WTC11 (cell line): Measurements from ENCODE around the gene CMA1. TPM values are rescaled to one million over a fixed set of nuclear protein-coding genes. Genes with fewer than 3 reads are reported as not detected.

Experiments
- ATAC-seq: fragments of 200-7000 bp; cut with Tn5 transposase; 2 replicates; pipeline ENCODE4 v1.10.0; 2021; ENCODE audit warnings: mild to moderate bottlenecking, moderate library complexity
- Bru-seq: library from RNA; stranded (reverse); fragments of 400-500 nt; gene quantifications from one replicate; lab custom pipeline; 2021; lab: Mats Ljungman, UMichigan
- CTCF ChIA-PET: fragments of 300-600 bp; sonication (Branson Sonifier 250); formaldehyde crosslinking; loops from one replicate; lab custom pipeline; 2021; ENCODE audit warnings: antibody characterized with exemption; lab: Charles Lee
- POLR2A ChIA-PET: fragments of 350-600 bp; sonication (Branson Sonifier 250); formaldehyde crosslinking; loops from one replicate; lab custom pipeline; 2021; ENCODE audit warnings: antibody characterized with exemption; lab: Charles Lee
- DNase-seq: peaks from one replicate; pipeline ENCODE4 v3.0.0; 2021; ENCODE audit warnings: low spot score
- H3K27ac Mint-ChIP-seq: 2 replicates; pipeline ENCODE4 v1.8.0; 2021; ENCODE audit warnings: mixed read lengths
- H3K27me3 Mint-ChIP-seq: 2 replicates; pipeline ENCODE4 v1.8.0; 2021; ENCODE audit warnings: low read depth, mild to moderate bottlenecking, moderate library complexity, mixed read lengths
- H3K36me3 Mint-ChIP-seq: 2 replicates; pipeline ENCODE4 v1.8.0; 2021; ENCODE audit warnings: mixed read lengths
- H3K4me1 Mint-ChIP-seq: 2 replicates; pipeline ENCODE4 v1.8.0; 2022; ENCODE audit warnings: mixed read lengths
- H3K4me3 Mint-ChIP-seq: 2 replicates; pipeline ENCODE4 v1.8.0; 2021; ENCODE audit warnings: mild to moderate bottlenecking, moderate library complexity, mixed read lengths
- H3K9me3 Mint-ChIP-seq: 2 replicates; pipeline ENCODE4 v1.8.0; 2021; ENCODE audit warnings: mixed read lengths
- ELF4 ChIP-seq: sonication (generic); formaldehyde crosslinking; IDR thresholded peaks from 2 replicates; pipeline ENCODE4 v1.8.1; 2022; ENCODE audit warnings: low read depth, mild to moderate bottlenecking, moderate library complexity, missing genetic modification reagents
- EMX1 ChIP-seq: fragments of 250-450 bp; sonication (Bioruptor Pico); IDR thresholded peaks from 2 replicates; pipeline ENCODE4 v1.8.0; 2021; ENCODE audit warnings: mild to moderate bottlenecking
- KAT7 ChIP-seq: sonication (generic); formaldehyde crosslinking; IDR thresholded peaks from 2 replicates; pipeline ENCODE4 v1.8.1; 2023; ENCODE audit warnings: missing genetic modification reagents, mild to moderate bottlenecking, borderline replicate concordance
- MYBL2 ChIP-seq: sonication (generic); formaldehyde crosslinking; IDR thresholded peaks from 2 replicates; pipeline ENCODE4 v1.8.1; 2023; ENCODE audit warnings: mild to moderate bottlenecking, moderate library complexity, missing genetic modification reagents
- NFE2L1 ChIP-seq: sonication (generic); formaldehyde crosslinking; IDR thresholded peaks from 2 replicates; pipeline ENCODE4 v1.8.1; 2023; ENCODE audit warnings: missing genetic modification reagents
- NR3C1 ChIP-seq: sonication (generic); formaldehyde crosslinking; conservative IDR thresholded peaks from 2 replicates; pipeline ENCODE4 v1.8.1; 2023; ENCODE audit warnings: low read depth, mild to moderate bottlenecking, missing genetic modification reagents
- TEAD1 ChIP-seq: sonication (generic); formaldehyde crosslinking; IDR thresholded peaks from 2 replicates; pipeline ENCODE4 v1.8.0; 2022; ENCODE audit warnings: mild to moderate bottlenecking, missing genetic modification reagents
- ZBTB21 ChIP-seq: sonication (generic); formaldehyde crosslinking; IDR thresholded peaks from 2 replicates; pipeline ENCODE4 v1.8.1; 2023; ENCODE audit warnings: mild to moderate bottlenecking, missing genetic modification reagents, borderline replicate concordance
- ZNF219 ChIP-seq: sonication (generic); formaldehyde crosslinking; IDR thresholded peaks from 2 replicates; pipeline ENCODE4 v1.8.0; 2023; ENCODE audit warnings: missing genetic modification reagents, mild to moderate bottlenecking, borderline replicate concordance
- ZNF416 ChIP-seq: fragments of 250-450 bp; sonication (Bioruptor Pico); IDR thresholded peaks from 2 replicates; pipeline ENCODE4 v1.9.0; 2021; ENCODE audit warnings: mild to moderate bottlenecking, inconsistent platforms
- long read RNA-seq, 3 experiments: library from RNA in 1 of 3; library from capped mRNA in 1 of 3; library from polyadenylated mRNA in 1 of 3; unstranded in 2 of 3; stranded (forward) in 1 of 3; transcript quantifications; one replicate each; pipeline ENCODE4 v2.0.0, GENCODE V29; 2021
- total RNA-seq: library from RNA; stranded (reverse); gene quantifications from 3 replicates; pipeline ENCODE4 v1.2.3, GENCODE V29; 2021
- TF ChIP-seq, protein P1 (sequence below): sonication (generic); formaldehyde crosslinking; IDR thresholded peaks from 2 replicates; pipeline ENCODE4 v1.8.1; 2023; ENCODE audit warnings: mild to moderate bottlenecking, missing genetic modification reagents, moderate library complexity
- TF ChIP-seq, protein P2 (sequence below): sonication (generic); formaldehyde crosslinking; IDR thresholded peaks from 2 replicates; pipeline ENCODE4 v1.8.1; 2023; ENCODE audit warnings: mild to moderate bottlenecking, missing genetic modification reagents
- TF ChIP-seq, protein P3 (sequence below): sonication (generic); formaldehyde crosslinking; IDR thresholded peaks from 2 replicates; pipeline ENCODE4 v1.8.1; 2023; ENCODE audit warnings: mild to moderate bottlenecking, moderate library complexity, missing genetic modification reagents
- TF ChIP-seq, protein P4 (sequence below): sonication (generic); formaldehyde crosslinking; IDR thresholded peaks from 2 replicates; pipeline ENCODE4 v1.8.1; 2022; ENCODE audit warnings: mild to moderate bottlenecking, missing genetic modification reagents, moderate library complexity, borderline replicate concordance
- TF ChIP-seq, protein P5 (sequence below): fragments of 250-450 bp; sonication (Bioruptor Pico); IDR thresholded peaks from 2 replicates; pipeline ENCODE4 v1.9.0; 2021; ENCODE audit warnings: mild to moderate bottlenecking, borderline replicate concordance
- TF ChIP-seq, protein P6 (sequence below): fragments of 250-450 bp; sonication (Bioruptor Pico); IDR thresholded peaks from 2 replicates; pipeline ENCODE4 v1.8.0; 2021; ENCODE audit warnings: mild to moderate bottlenecking
- TF ChIP-seq, protein P7 (sequence below): sonication (generic); formaldehyde crosslinking; IDR thresholded peaks from 2 replicates; pipeline ENCODE4 v1.8.1; 2023; ENCODE audit warnings: mild to moderate bottlenecking, missing genetic modification reagents, borderline replicate concordance

The CMA1 gene, protein sequence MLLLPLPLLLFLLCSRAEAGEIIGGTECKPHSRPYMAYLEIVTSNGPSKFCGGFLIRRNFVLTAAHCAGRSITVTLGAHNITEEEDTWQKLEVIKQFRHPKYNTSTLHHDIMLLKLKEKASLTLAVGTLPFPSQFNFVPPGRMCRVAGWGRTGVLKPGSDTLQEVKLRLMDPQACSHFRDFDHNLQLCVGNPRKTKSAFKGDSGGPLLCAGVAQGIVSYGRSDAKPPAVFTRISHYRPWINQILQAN
- total RNA-seq, result not detected in 3 replicates
- Bru-seq, nascent RNA, result not detected
- long read RNA-seq, experiment 1, result 0 reads
- long read RNA-seq, experiment 2, result 0 reads
- long read RNA-seq, experiment 3, result 0 reads

DNA sequence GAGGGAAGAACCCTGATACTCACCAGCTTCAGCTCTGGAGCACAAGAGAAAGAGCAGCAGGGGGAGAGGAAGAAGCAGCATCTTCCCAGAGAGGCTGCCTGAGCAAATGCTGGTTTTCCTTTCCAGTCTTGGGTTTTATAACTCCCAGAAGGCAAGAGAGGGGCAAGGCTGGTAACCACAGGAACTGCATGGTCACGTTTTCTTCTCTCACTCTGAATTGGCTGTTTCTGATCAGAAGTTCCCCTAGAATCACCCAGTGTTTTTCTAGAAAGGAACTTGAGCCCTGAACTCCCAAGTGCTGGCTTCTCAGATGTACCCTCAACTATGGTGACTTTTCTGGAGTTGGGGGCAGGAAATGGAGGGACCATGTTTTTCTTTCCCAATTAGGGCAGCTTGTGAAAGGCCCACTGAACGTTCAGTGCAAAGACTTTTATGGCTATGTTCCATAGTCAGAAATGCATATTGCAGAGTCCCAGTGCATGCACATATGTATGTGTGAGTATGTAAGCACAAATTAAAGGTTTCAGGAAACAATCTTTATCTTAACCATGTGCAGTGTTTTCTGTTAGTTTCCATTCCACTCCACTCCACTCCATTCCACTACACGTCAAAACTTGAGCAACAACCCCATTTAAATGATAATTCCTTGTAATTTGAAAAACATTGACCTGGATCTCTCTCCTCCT is at the start of gene CMA1:
Gene CMA1 (minus strand): TSS at position 111 of the 686 bp plus-strand sequence. CDS start 30 bp downstream, at position 81.
- Mint-ChIP-seq H3K4me3 (no peak within 1 kb of the TSS), H3K27ac (no peak within 1 kb of the TSS), H3K27me3 (peaks cover 29% of the 10 kb centered on the region), H3K36me3 (no peaks in the 10 kb centered on the region), H3K9me3 (0 out of 2 replicates have a peak, but pooled peaks cover 3% of the 10 kb centered on the region), H3K4me1 (peaks cover 7% of the 10 kb centered on the region)
- DNase-seq, result no peak
- TF ChIP-seq MYBL2 (no peak), ZNF416 (CRISPR knock-in tag) (no peak), ZNF219 (CRISPR knock-in tag) (no peak)
- TF ChIP-seq, protein P1, sequence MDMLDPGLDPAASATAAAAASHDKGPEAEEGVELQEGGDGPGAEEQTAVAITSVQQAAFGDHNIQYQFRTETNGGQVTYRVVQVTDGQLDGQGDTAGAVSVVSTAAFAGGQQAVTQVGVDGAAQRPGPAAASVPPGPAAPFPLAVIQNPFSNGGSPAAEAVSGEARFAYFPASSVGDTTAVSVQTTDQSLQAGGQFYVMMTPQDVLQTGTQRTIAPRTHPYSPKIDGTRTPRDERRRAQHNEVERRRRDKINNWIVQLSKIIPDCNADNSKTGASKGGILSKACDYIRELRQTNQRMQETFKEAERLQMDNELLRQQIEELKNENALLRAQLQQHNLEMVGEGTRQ (CRISPR knock-in tag), result no peak
- TF ChIP-seq, protein P2, sequence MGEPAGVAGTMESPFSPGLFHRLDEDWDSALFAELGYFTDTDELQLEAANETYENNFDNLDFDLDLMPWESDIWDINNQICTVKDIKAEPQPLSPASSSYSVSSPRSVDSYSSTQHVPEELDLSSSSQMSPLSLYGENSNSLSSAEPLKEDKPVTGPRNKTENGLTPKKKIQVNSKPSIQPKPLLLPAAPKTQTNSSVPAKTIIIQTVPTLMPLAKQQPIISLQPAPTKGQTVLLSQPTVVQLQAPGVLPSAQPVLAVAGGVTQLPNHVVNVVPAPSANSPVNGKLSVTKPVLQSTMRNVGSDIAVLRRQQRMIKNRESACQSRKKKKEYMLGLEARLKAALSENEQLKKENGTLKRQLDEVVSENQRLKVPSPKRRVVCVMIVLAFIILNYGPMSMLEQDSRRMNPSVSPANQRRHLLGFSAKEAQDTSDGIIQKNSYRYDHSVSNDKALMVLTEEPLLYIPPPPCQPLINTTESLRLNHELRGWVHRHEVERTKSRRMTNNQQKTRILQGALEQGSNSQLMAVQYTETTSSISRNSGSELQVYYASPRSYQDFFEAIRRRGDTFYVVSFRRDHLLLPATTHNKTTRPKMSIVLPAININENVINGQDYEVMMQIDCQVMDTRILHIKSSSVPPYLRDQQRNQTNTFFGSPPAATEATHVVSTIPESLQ (CRISPR knock-in tag), result no peak
- TF ChIP-seq, protein P3, sequence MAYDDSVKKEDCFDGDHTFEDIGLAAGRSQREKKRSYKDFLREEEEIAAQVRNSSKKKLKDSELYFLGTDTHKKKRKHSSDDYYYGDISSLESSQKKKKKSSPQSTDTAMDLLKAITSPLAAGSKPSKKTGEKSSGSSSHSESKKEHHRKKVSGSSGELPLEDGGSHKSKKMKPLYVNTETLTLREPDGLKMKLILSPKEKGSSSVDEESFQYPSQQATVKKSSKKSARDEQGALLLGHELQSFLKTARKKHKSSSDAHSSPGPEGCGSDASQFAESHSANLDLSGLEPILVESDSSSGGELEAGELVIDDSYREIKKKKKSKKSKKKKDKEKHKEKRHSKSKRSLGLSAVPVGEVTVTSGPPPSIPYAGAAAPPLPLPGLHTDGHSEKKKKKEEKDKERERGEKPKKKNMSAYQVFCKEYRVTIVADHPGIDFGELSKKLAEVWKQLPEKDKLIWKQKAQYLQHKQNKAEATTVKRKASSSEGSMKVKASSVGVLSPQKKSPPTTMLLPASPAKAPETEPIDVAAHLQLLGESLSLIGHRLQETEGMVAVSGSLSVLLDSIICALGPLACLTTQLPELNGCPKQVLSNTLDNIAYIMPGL (CRISPR knock-in tag), result no peak
- TF ChIP-seq, protein P4, sequence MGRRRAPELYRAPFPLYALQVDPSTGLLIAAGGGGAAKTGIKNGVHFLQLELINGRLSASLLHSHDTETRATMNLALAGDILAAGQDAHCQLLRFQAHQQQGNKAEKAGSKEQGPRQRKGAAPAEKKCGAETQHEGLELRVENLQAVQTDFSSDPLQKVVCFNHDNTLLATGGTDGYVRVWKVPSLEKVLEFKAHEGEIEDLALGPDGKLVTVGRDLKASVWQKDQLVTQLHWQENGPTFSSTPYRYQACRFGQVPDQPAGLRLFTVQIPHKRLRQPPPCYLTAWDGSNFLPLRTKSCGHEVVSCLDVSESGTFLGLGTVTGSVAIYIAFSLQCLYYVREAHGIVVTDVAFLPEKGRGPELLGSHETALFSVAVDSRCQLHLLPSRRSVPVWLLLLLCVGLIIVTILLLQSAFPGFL (CRISPR knock-in tag), result no peak
- TF ChIP-seq, protein P5, sequence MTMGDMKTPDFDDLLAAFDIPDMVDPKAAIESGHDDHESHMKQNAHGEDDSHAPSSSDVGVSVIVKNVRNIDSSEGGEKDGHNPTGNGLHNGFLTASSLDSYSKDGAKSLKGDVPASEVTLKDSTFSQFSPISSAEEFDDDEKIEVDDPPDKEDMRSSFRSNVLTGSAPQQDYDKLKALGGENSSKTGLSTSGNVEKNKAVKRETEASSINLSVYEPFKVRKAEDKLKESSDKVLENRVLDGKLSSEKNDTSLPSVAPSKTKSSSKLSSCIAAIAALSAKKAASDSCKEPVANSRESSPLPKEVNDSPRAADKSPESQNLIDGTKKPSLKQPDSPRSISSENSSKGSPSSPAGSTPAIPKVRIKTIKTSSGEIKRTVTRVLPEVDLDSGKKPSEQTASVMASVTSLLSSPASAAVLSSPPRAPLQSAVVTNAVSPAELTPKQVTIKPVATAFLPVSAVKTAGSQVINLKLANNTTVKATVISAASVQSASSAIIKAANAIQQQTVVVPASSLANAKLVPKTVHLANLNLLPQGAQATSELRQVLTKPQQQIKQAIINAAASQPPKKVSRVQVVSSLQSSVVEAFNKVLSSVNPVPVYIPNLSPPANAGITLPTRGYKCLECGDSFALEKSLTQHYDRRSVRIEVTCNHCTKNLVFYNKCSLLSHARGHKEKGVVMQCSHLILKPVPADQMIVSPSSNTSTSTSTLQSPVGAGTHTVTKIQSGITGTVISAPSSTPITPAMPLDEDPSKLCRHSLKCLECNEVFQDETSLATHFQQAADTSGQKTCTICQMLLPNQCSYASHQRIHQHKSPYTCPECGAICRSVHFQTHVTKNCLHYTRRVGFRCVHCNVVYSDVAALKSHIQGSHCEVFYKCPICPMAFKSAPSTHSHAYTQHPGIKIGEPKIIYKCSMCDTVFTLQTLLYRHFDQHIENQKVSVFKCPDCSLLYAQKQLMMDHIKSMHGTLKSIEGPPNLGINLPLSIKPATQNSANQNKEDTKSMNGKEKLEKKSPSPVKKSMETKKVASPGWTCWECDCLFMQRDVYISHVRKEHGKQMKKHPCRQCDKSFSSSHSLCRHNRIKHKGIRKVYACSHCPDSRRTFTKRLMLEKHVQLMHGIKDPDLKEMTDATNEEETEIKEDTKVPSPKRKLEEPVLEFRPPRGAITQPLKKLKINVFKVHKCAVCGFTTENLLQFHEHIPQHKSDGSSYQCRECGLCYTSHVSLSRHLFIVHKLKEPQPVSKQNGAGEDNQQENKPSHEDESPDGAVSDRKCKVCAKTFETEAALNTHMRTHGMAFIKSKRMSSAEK (CRISPR knock-in tag), result no peak
- CTCF ChIA-PET, result interaction anchor here (1.2 kb wide), 1 partner anchor 97 kb away, joined by 4 read pairs; no protein-coding TSS in a partner anchor
- POLR2A ChIA-PET, result no interaction called here
- no peak for ATAC-seq

DNA sequence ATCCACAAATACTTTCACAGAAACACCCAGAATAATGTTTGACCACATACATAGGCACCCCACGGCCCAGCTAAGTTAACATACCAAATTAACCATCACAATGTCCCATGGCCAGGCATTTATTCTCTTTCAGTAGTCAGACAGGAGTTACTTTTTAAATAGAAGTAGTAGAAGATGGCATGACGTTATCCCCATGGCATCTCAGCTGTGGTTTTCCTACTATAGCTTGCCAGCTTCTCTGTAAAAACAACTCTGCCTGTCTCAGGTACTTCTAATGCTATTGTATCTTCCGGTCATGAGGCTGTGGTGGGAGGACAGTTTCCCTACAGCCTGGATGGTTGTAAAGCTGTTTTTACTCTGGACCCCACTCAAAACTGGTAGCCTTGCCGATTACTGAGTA is 48.7 kb upstream of the CMA1 start:
- ChIA-PET POLR2A (no interaction called here), CTCF (no interaction called here)
- ATAC-seq, result no peak
- no peak overlapping the region for H3K27ac Mint-ChIP-seq
- no peak overlapping the region for H3K4me3 Mint-ChIP-seq
- H3K27me3 Mint-ChIP-seq, result peaks cover 4% of the 10 kb centered on the region
- peaks cover 5% of the 10 kb centered on the region; the same call in 1 of the 2 replicates for H3K36me3 Mint-ChIP-seq
- H3K4me1 Mint-ChIP-seq, result no peaks in the 10 kb centered on the region
- DNase-seq, result no peak
- H3K9me3 Mint-ChIP-seq, result peaks cover 35% of the 10 kb centered on the region
- TF ChIP-seq EMX1 (CRISPR knock-in tag) (no peak), ZBTB21 (CRISPR knock-in tag) (no peak), ELF4 (CRISPR knock-in tag) (no peak), NR3C1 (no peak), TEAD1 (CRISPR knock-in tag) (no peak), KAT7 (no peak), NFE2L1 (no peak)
- TF ChIP-seq, protein P6, sequence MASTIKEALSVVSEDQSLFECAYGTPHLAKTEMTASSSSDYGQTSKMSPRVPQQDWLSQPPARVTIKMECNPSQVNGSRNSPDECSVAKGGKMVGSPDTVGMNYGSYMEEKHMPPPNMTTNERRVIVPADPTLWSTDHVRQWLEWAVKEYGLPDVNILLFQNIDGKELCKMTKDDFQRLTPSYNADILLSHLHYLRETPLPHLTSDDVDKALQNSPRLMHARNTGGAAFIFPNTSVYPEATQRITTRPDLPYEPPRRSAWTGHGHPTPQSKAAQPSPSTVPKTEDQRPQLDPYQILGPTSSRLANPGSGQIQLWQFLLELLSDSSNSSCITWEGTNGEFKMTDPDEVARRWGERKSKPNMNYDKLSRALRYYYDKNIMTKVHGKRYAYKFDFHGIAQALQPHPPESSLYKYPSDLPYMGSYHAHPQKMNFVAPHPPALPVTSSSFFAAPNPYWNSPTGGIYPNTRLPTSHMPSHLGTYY, result no peak
- TF ChIP-seq, protein P7, sequence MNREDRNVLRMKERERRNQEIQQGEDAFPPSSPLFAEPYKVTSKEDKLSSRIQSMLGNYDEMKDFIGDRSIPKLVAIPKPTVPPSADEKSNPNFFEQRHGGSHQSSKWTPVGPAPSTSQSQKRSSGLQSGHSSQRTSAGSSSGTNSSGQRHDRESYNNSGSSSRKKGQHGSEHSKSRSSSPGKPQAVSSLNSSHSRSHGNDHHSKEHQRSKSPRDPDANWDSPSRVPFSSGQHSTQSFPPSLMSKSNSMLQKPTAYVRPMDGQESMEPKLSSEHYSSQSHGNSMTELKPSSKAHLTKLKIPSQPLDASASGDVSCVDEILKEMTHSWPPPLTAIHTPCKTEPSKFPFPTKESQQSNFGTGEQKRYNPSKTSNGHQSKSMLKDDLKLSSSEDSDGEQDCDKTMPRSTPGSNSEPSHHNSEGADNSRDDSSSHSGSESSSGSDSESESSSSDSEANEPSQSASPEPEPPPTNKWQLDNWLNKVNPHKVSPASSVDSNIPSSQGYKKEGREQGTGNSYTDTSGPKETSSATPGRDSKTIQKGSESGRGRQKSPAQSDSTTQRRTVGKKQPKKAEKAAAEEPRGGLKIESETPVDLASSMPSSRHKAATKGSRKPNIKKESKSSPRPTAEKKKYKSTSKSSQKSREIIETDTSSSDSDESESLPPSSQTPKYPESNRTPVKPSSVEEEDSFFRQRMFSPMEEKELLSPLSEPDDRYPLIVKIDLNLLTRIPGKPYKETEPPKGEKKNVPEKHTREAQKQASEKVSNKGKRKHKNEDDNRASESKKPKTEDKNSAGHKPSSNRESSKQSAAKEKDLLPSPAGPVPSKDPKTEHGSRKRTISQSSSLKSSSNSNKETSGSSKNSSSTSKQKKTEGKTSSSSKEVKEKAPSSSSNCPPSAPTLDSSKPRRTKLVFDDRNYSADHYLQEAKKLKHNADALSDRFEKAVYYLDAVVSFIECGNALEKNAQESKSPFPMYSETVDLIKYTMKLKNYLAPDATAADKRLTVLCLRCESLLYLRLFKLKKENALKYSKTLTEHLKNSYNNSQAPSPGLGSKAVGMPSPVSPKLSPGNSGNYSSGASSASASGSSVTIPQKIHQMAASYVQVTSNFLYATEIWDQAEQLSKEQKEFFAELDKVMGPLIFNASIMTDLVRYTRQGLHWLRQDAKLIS (CRISPR knock-in tag), result no peak
